GM18868 (cell line): Measurements from ENCODE around the gene KIAA1755.

Experiments used
- ATAC-seq: cut with Tn5 transposase; IDR thresholded peaks from one replicate; pipeline ENCODE4 v1.9.1; 2021; ENCODE audit warnings: mild to moderate bottlenecking, moderate library complexity; ENCODE audit not compliant: unreplicated experiment

KIAA1755 gene

DNA sequence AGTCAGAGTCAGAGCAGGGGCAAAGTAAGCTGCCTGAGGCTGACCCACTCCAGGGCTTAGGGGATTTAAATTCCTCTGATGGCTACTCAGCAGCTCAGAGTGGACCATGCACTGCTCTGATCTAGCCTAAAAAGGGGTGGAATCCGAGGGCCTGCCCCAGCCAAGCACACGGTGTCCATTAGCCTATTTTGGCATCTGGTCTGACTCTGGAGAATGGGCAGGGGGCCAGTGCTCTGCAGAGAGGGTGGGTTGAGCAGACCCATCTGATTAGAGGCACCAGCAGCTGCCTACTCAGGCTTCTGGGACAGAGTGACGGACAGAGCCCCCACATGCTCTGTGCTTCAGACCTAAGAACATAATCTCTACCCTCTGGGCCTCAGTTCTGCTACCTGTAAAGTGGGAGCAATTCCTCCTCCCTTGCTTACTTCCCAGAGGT is 69.6 kb downstream of the KIAA1755 start:
- no peak for ATAC-seq

DNA sequence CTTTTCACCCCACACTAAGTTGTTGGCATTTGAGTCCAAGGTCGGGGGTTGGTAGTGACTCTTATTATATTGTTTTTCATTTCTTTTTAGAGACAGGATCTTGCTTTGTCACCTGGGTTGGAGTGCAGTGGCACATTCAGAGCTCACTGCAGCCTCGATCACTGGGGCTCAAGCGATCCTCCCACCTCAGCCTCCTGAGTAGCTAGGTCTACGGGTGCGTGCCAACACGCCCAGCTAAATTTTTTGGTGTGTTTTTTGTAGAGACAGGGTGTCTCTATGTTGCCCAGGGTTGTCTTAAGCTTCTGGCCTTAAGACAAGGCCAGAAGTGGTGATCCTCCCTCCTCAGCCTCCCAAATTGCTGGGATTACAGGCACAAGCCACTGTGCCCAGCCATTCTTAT is 70.4 kb downstream of the KIAA1755 start:
- no peak for ATAC-seq

DNA sequence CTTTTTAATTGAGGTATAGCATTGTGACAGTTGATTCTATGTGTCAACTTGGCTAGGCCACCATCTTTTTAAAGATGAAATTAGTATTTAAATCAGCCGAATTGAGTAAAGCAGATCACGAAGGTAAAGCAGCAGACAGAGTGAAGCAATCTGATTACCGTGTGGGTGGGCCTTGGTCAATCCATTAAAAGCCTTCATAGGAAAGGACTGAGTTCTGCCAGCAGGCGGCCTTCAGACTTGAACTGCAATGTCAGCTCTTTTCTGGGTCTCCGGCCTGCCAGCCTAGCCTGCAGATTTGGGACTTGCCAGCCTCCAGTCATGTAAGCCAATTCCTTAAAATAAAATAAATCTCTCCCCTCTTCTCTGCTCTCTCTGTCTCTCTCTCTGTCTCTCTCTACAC is 73.0 kb downstream of the KIAA1755 start:
- ATAC-seq = no peak

DNA sequence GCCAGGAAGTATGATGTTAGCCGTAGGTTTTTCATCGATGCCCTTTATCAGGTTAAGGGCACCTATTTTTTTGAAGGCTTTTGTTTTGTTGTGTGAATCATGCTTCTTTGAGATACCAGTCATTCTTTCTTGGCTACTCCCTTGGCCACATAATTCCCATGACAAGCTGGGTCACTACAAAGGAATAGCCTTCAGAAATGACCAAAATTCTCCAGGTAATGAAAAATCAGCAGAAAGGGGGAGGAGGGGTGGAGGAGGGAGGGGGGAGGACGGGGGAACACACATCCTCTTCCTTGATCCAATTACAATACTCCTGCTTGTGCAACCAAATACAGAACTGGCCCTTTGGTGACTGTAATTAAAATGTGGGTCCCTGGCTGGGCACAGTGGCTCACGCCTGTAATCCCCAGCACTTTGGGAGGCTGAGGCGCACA is 73.7 kb downstream of the KIAA1755 start:
- ATAC-seq = no peak

DNA sequence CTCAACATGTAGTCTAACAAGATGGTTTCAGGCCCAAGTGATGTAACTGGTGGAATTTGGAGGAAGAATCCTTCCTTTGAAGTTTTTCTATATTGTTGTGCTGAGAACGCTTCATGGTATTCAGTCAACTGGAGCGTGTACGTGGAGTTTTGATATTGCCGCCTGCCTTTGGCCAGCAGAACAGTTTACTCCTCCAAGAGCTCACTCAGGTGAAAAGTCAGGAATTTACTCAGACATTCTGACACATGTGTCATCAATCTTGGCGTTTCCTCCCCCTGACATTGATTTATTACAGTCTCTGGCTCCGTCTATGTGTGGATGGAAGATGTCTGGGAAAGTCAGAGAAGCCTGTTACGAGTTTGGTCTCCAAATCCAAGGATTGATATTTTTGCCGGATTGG is 76.4 kb downstream of the KIAA1755 start:
- ATAC-seq = no peak

DNA sequence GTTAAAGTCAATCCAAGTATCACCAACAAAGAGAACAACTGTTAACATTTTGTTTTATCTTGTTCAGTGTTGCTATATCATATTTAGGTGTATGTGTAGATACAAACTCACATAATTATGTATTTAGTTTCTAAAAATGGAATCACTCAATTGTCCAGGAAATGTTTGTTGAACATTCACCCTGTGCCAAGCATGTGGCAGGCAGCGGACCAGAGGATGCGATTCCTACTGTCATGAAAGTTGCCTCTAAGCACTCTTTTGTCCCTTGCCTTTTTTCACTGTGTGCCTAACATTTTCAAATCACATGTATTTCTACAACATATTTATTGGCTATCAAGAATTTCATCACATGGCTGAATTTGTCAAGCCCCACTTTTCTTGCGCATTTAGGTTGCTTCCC is 78.6 kb downstream of the KIAA1755 start:
- no peak for ATAC-seq

DNA sequence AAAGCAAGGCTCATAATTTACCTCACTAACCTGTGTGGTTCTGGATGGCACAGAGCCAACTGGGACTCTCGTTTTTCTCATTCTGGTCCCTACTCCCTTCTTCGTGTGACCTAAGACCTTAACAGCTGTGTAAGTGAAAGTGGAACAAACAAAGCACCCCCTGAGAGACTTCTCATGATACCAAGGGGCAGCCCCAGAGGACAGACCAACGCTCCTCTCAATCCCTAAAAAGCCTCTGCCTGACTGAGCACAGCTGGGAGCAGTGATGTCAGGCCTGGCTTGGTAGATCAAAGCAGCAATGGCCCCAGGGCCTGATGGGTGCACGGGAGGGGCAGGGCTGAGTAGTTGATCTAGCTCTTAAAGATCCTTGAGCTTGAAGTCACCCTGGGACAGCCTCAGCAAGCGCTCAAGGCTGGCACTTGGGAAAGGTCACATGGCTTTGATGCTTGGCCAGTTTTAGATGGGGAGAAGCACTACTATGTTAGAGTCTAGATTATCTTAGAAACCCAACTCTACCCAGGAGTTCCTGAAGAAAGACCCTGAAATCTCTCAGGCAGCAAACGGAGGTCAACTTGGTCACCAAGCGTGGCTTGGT is 79.2 kb downstream of the KIAA1755 start:
- peak; percentile 96 for ATAC-seq

DNA sequence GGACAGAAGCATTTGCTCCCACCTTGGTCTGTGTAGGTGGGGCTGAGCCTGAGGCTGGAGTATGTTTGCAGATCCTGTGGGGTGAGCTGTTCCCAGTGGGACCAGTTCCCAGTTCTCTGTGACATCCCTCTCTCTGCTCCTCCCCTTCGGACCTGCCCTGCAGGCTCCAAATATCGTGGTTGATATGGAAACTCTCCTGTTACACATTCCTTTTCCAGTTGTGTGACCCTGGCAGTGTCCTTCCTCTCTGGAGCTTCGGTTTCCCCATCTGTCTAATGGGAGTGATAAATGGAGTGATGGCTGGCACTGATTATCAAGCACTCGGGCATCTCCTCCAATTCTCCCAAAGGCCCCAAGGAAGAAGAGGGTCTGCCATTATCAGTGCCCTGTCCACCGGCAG is 79.8 kb downstream of the KIAA1755 start:
- ATAC-seq = no peak

DNA sequence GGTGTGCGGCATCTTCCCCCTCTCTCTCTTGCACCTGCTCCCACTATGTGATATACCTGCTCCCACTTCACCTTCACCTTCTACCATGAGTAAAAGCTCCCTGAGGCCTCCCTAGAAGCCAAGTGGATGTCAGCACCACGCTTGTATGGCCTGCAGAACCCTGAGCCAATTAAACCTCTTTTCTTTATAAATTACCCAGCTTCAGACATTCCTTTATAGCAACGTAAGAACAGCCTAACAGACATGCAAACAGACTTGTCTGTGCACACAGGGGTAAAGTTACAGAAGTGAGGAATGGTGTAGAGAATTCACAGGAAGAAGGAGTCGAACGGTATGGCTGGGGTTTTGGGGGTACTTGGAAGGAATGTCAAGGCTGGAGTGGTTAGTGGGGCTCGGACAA is 80.7 kb downstream of the KIAA1755 start:
- ATAC-seq = no peak

DNA sequence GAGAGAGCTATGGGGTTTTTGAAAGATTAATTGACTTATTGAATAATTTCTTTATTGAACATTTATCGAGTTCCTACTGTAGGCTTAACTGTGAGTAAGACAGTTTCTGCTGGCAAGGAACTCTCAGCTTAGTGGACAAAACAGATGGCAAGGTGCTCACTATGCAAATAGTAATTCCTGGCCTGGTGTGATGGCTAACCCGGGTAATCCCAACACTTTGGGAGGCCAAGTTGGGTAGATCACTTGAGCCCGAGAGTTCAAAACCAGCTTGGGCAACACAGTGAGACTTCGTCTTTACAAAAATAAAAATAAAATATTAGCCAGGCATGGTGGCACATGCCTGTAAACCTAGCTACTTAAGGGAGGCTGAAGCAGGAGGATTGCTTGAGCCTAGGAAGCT is 82.0 kb downstream of the KIAA1755 start:
- ATAC-seq = no peak

DNA sequence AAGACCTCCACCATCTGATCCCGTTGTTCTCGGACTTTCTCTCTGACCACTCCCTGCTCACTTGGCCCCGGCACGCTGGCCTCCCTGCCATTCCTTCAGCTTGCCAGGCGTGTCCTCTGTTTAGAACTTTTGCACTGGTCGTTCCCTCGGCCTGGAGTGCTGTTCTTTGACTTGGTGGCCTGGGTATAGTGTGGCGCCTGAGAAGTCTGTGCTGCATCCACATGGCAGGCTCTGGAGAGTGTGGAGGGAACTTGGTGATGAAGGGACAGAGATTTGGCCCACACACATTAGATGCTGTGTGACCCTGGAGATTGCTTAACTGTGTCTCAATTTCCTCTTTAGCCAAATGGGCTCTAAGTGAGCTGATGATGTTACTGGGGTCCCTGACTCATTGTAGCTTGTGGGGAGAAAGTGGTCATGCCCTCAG is 82.5 kb downstream of the KIAA1755 start:
- no peak for ATAC-seq

DNA sequence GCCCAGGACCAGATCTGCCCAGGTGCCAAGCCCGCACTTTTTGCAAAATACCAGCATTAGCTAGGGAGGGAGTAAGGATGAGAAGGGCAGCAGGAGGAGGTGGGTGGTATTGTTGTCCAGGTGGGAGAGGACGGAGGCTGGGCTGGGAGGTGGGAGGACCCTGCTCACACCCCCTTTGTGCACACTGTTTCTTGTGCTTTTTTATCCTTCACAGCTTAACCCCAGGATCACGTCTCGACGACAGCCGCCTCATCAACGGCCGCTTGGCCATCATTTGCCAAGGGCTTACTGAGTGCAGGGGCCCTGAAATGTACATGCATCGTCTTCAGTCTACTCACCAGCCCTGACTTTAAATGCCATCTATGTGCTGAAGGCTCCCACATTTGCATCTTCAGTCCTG is 83.3 kb downstream of the KIAA1755 start:
- no peak for ATAC-seq

DNA sequence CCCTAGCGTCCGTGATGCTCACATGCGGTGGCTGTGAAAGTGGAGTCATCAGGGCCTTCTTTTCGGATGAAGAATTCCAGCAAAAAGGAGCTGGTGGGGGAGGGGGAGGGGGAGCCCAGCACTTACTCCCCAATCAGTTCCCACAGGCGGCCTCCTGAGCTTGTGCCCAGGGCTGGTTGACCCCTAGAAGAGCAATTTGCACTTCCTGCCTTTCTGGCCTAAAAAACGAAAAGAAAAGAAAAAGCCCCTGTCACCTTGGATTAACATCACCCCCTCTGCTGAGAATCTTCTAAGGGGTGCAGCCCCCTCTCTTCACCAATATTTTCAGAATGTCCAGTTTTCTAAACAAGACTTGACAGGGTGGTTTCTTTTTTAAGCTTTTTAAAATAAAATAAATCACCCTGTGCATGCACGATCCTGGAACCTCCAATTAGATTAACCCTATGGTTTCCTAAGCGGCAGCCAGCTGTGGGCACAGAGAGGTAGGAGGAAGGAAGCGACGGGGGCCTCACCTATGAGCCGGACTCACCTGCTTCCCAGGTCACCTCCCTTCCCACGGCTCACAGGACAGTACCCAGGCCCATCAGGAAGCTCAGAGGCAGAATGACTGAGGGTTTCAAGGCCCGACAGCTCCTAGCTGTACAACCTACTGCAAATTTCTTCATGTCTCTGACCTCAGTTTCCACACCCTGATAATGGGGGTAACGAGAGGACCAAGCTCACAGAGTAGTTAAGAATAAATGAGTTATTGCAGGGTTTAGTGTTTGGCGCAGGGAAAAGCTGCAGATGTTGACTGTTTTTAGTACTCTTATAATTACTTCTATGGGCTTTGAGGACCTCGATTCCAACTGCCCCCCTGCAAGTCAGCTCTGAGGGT is 85.0 kb downstream of the KIAA1755 start:
- ATAC-seq = no peak

DNA sequence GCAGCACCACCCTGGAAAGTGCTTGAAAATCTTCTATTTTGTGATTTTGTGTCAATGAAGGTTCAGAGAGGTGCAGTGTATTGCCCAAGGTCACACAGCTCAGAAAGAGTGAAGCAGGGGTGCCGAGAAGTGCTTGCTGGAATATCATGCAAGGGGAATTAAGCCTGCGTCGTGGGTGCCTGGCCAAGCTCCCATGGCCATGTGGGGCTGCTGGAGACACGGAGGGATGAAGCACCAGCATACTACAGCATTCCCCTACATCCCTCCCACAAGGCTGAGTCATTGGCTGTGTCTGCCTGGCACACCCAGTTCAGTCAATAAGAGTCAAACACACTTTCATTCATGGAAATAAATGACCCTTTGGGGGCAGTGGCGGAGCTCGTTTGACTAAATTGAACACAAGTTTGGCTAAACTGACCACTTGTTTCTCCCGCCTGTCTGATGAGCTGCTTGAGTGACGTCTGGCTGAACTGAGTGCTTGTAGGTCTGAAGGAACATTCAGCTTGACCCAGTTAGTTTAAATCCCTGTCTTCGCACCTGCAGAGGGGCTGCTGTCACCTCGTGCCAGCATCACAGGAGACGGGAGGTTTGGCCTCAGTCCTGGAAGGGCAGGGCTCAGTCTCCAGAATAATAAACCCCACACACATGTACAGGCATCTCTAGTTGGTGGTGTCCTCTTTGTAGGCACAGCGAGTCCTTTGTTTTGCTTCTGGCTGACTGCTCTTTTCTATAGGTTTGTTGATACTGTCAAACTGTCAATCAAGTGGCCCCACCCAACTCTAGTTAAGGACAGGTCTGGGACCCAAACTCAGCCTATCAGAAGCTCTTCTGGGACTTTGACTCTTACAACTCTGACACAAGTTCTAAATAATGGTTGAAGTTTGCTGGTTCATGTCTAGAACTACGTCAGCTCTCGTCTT is 87.0 kb downstream of the KIAA1755 start:
- no peak for ATAC-seq

DNA sequence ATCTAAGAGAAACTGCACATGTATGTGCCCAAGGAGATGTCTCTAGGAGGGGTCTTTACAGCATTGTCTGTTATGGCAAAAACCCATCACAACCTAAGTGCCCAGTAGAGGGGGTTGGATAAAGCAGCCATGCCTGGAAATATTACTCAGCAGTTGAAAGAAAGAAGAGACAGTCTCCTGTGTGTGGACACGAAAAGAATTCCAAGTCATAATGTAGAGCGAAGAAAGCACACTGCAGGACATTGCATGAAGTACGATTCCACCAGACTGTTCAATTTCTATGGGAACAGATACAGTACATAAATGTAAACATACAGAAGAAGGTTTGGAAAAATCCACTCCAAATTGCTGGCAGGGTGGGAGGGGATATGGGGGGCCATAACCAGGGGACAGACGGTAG is 88.1 kb downstream of the KIAA1755 start:
- ATAC-seq = no peak

DNA sequence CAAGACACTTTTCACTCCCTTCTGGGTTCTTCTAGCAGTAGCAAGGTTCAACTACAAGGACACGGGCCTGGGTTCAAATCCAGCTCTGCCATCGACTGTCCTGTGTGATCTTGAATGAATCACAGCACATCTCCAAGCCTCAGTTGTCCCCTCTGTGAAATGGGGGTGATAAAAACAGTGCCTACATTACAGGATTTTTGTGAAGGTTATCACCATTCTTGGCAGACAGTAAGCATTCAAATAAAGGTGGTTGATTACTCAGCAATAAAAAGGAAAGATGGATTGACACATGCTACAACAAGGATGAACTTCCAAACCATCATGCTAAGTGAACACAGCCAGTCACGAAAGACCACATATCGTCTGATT is 88.9 kb downstream of the KIAA1755 start:
- ATAC-seq = no peak

DNA sequence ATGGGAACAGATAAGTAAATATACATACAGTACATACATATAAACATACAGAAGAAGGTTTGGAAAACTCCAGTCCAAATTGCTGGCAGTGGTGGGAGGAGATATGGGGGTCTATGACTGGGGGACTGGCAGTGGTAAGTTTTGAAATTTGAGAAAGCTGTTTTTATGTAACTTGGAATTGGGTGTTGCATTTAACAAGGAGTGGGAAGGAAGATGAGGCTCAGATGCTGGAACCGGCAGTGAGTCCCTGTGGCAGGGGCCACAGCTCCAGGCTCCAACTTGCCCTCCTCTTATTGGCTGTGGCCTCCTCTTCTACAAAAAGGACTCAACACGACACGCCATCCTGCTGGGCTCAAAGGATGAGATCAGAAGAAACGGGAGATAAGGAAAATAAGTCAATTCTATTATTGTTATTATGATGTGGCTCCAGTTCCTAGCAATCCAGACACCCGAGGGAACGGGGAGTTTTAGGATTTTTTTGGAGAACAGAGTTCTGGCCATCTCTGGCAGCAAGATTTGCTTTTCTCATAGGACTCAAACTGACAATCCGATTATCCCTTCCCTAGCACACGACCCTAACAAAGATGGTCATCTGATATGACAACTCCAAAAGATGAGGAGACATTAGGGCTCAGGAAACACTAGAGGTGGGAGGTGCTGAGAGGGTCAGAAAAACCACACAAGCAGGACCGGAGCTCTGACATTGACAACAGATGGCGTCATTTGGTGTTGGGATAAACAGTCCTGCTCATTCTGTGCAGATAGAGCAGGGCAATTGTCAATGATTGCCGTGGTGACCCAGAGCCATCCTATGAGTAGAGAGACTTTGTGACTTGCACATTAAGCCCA is 89.5 kb downstream of the KIAA1755 start:
- no peak for ATAC-seq

DNA sequence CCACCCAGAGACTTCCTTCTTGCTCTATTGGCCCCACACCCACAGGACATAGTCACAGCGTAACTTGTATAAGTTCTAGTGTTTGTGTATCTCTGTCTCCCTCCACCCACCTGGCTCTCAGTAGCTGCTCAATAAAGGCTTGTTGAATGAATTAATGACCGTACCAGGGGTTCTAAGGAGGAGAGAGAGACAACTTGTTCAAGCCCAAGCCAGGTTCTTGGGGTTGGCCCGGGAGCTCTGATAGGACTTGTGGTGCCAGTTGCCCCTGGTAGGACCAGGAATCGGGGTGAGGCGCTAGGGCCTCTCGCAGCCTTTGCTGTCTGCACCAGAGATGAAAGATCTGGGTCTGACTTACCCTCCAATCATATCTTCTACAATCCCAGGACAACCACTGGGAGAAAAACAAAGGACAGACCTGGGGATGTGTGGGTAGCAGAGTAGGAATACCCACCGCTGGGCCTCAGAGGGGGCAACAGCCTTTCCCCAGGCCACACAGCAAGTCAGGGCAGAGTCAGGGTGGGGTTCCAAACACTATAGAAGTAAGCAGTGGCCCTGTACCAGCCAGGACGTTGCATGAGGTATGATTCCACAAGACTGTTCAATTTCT is 90.2 kb downstream of the KIAA1755 start:
- no peak for ATAC-seq

DNA sequence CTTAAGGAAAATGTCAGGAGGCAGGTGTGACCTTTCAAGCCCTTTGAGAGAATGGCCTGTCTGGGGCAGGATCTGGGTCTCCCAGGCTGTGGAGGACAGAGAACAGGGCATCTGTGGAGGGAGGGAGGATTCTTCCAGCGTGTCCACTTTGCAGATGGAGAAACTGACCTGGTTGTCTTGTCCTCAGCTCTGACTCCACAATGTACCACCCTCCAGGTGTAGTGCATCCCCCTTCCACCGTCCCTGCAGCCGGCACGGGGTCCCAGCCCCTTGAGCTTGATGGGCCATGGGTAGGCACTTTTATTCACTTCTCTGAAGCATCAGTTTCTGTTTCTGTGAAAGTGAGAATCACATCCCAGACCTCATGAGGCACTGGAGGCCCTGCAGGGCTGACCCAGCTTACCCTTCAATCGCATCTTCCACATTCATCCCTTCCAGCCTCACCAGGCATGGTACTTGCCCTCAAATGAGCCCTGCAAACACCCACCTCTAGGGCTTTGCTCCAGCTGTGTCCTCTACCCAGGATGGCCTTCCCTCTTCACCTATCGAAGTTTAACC is 90.8 kb downstream of the KIAA1755 start:
- ATAC-seq = no peak
